ENCODE measurements around the gene MYD88.

MYD88 gene

GRCh38 chr3:38168151-38169026 lies 29.9 kb downstream of the MYD88 start:
- DNase-seq: no peak

GRCh38 chr3:38169027-38169317 lies 30.5 kb downstream of the MYD88 start:
- no peak for DNase-seq

- DNase-seq: no peak
These were observed 32.3 kb downstream of the MYD88 start for GRCh38 chr3:38170722-38171121.

GRCh38 chr3:38171622-38172021 lies 33.2 kb downstream of the MYD88 start:
- DNase-seq: no peak

- DNase-seq: no peak
These were observed 35.5 kb downstream of the MYD88 start for GRCh38 chr3:38173834-38174418.

GRCh38 chr3:38177181-38177580 lies 38.7 kb downstream of the MYD88 start:
- no peak for DNase-seq

- no peak for DNase-seq
These were observed 48.3 kb downstream of the MYD88 start for GRCh38 chr3:38186781-38187180.

- DNase-seq: no peak
These were observed 52.0 kb downstream of the MYD88 start for GRCh38 chr3:38190481-38190881.

Data from RPMI8226 (cell line).